COLO668 (cell line): Measurements from ENCODE around the gene SUCNR1.
"Not testable (repeated sequence)": the region's sequence is repeated elsewhere in the genome, so short reads cannot be mapped to it uniquely, and the experiment has no call there.

Source experiments
- DNase-seq: peaks from one replicate; lab custom pipeline; 2025; ENCODE audit not compliant: unreplicated experiment; lab: John Stamatoyannopoulos, UW

SUCNR1 gene

DNA sequence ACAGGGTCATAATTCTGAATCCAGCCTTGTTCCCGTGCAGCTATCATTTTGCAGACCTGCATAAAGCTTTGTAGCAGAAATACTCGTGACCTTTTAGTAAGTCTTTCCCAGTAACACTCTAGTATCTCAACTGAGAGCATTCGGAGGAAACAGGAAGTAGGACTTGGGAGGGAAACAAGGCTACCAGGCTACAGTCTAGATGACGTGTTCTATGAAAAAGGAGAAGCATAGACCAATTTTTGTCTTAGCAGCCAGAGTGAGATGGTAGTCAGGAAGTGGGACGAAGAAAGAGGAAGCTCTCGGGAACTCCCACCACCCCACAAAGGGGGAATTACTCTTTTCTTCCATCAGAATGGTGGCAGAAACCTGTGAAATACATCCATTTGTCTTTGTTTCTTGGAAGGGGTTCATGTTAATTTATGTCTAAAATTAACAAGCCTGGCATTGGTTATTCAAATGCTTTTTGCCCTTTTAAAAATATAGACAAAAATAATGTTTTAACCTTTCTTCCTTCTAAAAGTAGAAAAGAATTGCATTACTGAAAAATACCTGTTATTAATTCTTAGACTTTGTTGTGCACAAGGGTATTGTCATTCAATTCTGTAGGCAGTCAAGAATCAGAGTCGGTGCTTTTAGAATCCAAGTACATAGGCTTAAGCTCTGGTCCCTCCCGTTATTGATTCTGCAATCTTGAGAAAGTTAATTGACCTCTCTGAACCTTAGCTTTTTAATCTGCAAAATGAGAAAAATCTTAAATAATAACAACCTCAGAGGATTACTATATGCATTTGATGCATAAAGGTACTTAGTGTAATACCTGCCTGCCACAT lies 1.6 kb upstream of the SUCNR1 start:
- DNase-seq = no peak

- not testable (repeated sequence) for DNase-seq
These were observed 636 bp downstream of the SUCNR1 start for GRCh38 chr3:151874079-151874478.

GRCh38 chr3:151875759-151876158 lies 2.3 kb downstream of the SUCNR1 start:
- DNase-seq = no peak

- no peak for DNase-seq
These were observed 3.8 kb downstream of the SUCNR1 start for GRCh38 chr3:151877269-151877668.

DNA sequence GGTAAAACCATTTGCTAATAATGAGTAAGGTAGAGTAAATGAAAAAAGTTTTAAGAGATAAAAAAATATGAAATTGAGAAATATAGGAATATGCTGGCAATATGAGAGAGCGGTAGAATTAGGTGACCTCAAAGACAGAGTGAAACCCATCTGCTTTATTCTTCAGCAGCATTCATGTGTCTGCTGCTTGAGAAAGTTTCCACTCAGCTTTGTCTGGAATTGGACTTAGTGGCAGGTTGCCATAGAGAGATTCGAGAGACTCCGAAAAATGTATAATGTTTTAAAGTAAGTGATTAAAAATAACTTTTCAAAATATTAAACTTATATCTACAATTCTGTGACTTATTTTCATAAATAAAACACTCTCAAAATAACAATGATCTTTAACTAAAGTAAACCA lies 5.0 kb downstream of the SUCNR1 start:
- DNase-seq = no peak

- DNase-seq = no peak
These were observed 5.6 kb downstream of the SUCNR1 start for GRCh38 chr3:151879037-151879436.

- DNase-seq = no peak
These were observed 6.4 kb downstream of the SUCNR1 start for GRCh38 chr3:151879679-151880415.

DNA sequence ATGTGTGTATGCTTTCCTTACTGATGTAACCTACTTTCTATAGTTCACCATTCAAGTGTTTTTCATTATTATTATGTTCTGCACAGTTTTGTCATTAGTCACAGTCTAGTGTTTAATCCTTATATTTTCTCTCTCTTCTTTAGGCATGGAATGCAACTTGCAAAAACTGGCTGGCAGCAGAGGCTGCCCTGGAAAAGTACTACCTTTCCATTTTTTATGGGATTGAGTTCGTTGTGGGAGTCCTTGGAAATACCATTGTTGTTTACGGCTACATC lies 6.9 kb downstream of the SUCNR1 start:
- DNase-seq = no peak

- DNase-seq = no peak
These were observed 7.7 kb downstream of the SUCNR1 start for GRCh38 chr3:151881137-151881536.

GRCh38 chr3:151885397-151885796 lies 12.0 kb downstream of the SUCNR1 start:
- DNase-seq = not testable (repeated sequence)

DNA sequence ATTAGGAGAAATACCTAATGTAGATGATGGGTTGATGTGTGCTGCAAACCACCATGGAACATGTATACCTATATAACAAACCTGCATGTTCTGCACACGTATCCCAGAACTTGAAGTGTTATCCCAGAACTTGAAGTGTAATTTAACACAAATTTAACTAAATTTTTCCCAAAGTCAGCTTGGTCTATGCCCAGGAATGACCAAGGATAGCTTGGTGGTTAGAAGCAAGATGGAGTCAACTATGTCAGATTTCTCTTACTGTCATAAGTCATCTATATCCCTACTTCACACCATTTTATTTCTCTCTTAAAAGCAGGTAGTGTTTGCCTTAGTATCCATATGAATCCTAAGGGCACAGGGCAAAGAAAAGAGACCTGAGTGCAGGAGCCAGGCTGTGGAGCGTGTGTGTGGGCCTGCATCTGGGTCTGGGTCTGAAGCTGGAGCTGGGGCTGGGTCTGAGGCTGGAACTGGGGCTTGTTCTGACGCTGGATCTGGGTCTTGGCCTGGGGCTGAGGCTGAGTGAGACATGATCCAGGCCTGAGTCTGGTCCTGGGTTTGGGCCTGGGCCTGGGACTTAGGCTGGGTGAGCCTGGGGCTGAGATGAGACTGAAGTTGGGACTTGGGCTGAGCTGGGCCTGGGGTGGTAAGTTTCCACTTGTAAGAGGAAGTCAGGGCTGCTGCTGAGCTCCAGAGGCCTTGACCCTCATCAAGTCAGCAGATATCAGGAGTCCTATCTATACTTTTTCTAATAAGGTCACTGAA lies 14.2 kb downstream of the SUCNR1 start:
- not testable (repeated sequence) for DNase-seq

DNA sequence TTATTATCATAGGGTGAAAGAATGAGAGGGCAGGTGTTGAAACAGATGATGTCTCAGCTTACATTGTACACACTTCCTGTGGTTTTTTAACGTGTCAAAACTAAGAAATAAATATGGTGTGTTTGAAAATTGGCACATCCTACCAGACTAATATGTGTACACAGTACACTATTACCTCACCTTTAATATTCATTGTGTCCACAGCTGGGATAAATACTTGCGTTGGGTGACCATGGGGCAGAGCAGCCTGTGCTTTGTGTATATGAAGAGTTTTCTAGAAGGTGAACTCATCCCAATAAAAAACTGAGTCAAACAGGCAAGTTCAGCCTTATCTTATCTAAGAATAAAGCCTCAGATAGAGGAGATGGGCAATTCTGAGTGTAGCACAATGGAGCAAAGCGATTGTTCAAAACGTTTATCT lies 17.3 kb downstream of the SUCNR1 start:
- peak; percentile 46 for DNase-seq

- DNase-seq = no peak
These were observed 18.3 kb downstream of the SUCNR1 start for GRCh38 chr3:151891721-151892120.

DNA sequence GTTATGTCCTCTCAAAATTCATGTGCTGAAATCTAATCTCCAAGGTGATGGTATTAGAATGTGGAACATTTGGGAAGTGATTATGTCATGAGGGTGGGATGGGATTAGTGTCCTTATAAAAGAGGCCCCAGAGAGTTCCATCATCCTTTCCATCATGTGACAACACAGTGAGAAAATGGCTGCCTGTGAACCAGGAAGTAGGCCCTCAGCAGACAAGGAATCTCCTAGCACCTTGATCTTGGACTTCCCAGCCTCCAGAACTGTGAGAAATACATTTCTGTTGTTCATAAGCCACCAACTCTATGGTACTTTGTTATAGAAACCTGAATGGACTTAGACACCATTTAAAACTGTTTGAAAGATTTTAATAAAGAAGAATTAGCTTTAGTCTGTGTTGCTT lies 20.8 kb downstream of the SUCNR1 start:
- no peak for DNase-seq

DNA sequence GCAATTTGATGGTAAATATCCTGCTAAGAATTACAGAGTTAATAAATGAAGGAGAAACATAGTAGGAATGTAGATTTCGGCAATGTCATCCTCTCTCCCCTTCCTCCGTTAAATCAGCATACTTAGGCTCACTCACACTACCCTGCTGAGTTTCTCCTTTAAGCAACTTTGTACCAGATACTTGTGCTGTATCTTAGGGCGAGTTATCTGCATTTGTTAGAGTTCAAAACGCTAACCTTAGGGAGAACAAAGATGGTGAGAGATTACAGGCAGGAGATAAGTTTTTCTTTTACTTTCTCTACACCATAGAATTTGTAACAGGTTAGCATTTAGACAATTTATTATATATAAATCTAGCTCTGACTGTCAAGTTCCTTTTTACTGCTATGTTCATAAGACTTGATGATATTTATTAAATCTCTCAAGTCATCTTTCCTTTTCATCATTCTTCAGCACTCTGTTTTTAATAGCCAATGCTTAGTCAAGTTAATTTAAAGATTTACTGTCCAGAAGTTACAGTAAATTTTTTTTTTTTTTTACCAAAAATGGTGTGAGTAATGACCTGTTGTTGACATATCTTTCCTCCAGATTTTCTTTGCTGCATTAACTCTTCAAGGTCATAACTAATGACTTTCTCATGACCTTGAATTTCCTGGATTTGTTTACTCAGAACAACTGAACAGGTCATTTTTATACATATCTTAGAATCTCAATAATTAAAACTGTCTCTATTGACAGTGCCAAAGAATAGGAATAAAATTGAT lies 22.2 kb downstream of the SUCNR1 start:
- DNase-seq = no peak

GRCh38 chr3:151896246-151897012 lies 23.0 kb downstream of the SUCNR1 start:
- DNase-seq = no peak

- not testable (repeated sequence) for DNase-seq
These were observed 24.7 kb downstream of the SUCNR1 start for GRCh38 chr3:151898121-151898520.

DNA sequence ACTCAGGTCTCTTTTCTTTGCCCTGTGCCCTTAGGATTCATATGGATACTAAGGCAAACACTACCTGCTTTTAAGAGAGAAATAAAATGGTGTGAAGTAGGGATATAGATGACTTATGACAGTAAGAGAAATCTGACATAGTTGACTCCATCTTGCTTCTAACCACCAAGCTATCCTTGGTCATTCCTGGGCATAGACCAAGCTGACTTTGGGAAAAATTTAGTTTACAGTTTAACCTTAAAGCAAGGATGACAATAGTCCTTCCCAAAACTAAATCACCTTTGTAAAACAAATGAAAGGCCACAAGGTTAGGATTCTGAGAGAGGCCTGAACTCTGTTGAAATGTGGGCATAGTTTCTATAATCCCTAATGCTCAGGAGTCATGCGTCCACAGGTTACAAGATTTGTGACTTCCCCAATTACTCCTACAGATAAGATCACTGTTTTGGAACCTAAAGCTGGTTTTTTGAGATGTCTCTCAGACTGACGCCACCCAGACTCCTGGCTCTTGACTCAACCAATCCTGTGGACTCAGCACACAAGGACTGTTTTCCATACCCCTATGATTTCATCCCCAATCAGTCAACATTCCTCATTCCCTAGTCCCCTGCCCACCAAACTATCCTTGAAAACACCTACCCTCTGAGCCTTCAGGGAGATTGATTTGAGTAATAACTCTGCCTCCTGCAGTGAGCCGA lies 25.3 kb downstream of the SUCNR1 start:
- not testable (repeated sequence) for DNase-seq

DNA sequence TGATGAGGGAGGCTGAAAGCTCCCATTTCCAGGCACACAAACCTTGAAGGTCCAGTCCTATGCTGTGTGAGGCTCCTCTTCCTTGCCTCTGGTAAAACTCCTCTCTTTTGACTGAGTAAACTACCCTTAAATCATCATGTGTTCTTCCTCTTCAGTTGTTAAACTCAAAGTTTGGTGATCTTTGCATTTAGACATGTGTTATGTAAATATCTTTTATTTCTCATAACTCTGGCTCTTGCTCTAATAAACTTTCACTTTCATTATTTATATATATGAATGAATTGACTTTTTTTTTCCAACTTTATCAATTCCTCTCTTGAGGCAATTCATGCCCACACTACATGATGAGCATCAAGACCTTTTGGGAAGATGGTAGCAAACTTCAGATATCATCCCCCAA lies 26.6 kb downstream of the SUCNR1 start:
- DNase-seq = no peak

DNA sequence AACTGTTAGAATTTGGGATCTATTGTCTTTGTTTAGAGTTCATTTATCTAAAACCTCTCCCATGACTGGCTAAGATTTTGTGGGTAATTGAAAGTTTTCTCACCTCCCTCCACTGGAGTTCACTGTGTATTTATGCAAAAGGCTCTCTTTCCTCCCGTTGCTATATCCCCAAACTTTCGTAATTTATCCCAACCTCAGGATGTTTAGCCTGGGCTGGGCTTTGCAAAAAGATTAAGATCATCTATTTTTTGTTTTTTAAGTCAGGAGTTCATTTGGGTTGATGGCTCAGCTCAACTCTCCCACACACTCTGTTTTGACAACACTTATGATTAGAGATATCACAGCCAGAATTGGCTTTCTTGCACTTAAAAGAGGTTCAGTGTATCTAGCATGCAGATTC lies 27.0 kb downstream of the SUCNR1 start:
- no peak for DNase-seq
